GM13977 (cell line): Measurements from ENCODE around the gene TBATA.

Source experiments
- DNase-seq: peaks from one replicate; pipeline ENCODE4 v3.0.0; 2012; ENCODE audit warnings: low spot score
- CTCF ChIP-seq: IDR thresholded peaks from 2 replicates; pipeline ENCODE4 v1.5.1; 2012; ENCODE audit warnings: mild to moderate bottlenecking, control low read depth; ENCODE audit not compliant: insufficient read depth; ENCODE audit errors: extremely low read depth, missing control alignments
- in situ Hi-C: fragments of 300-500 bp; cut with MboI; formaldehyde crosslinking; loops from one replicate; pipeline ENCODE4 v1.12.0; 2022; ENCODE audit warnings: low sequenced_read_pairs, low pct_unique_long_range_greater_than_20kb, mixed read lengths, inconsistent platforms; ENCODE audit not compliant: unreplicated experiment

TBATA gene

GRCh38 chr10:70738761-70739121, 46.4 kb downstream of the TBATA start:
- no peak for DNase-seq
- in situ Hi-C loops: no loop called here
- no peak for TF ChIP-seq CTCF

- DNase-seq: no peak
- in situ Hi-C loops: no loop called here
- TF ChIP-seq CTCF: no peak
Measured at GRCh38 chr10:70738006-70738760, 47.0 kb downstream of the TBATA start.

GRCh38 chr10:70737250-70737649, 47.9 kb downstream of the TBATA start:
- no peak for TF ChIP-seq CTCF
- DNase-seq: no peak
- in situ Hi-C loops: no loop called here

- no peak for TF ChIP-seq CTCF
Measured at GRCh38 chr10:70736525-70736924, 48.7 kb downstream of the TBATA start.

GRCh38 chr10:70735161-70735560, 50.0 kb downstream of the TBATA start:
- no peak for TF ChIP-seq CTCF
- DNase-seq: no peak

More at GRCh38 chr10:70736525-70736924, 48.7 kb downstream of the TBATA start:
- DNase-seq: no peak
- in situ Hi-C loops: no loop called here

GRCh38 chr10:70733051-70733450, 52.1 kb downstream of the TBATA start:
- no peak for DNase-seq
- in situ Hi-C loops: no loop called here
- no peak for TF ChIP-seq CTCF

More at GRCh38 chr10:70735161-70735560, 50.0 kb downstream of the TBATA start:
- in situ Hi-C loops: no loop called here
